GM23338 (cell line): ENCODE results near the gene DDI2. TPM values are rescaled to one million over a fixed set of nuclear protein-coding genes. Genes with fewer than 3 reads are reported as not detected.

ENCODE experiments used
- ATAC-seq: fragments of 200-7000 bp; cut with Tn5 transposase; 3 replicates; pipeline ENCODE4 v1.9.1; 2020
- DNase-seq: peaks from one replicate; pipeline ENCODE4 v3.0.0-alpha.2; 2015; ENCODE audit warnings: low spot score
- H2AFZ ChIP-seq: fragments of 200-600 bp; sonication (generic); 2 replicates; pipeline ENCODE4 v1.8.0; 2016; ENCODE audit warnings: antibody characterized with exemption, mild to moderate bottlenecking, moderate library complexity
- H3F3A ChIP-seq: fragments of 200-600 bp; sonication (generic); replicated peaks from 2 replicates; pipeline ENCODE4 v1.8.0; 2017; ENCODE audit warnings: antibody characterized with exemption, mixed run types, low read depth
- H3K27ac ChIP-seq: fragments of 200-600 bp; sonication (generic); 2 replicates; pipeline ENCODE4 v1.6.1; 2016; ENCODE audit warnings: low read depth
- H3K27me3 ChIP-seq: fragments of 200-600 bp; sonication (generic); 2 replicates; pipeline ENCODE4 v1.8.0; 2016; ENCODE audit warnings: mild to moderate bottlenecking, mixed run types, moderate library complexity; ENCODE audit not compliant: insufficient read depth
- H3K36me3 ChIP-seq: fragments of 200-600 bp; sonication (generic); 2 replicates; pipeline ENCODE4 v1.8.0; 2016; ENCODE audit warnings: mild to moderate bottlenecking; ENCODE audit not compliant: insufficient read depth
- H3K4me1 ChIP-seq: fragments of 200-600 bp; sonication (generic); 2 replicates; pipeline ENCODE4 v1.8.0; 2016; ENCODE audit warnings: mild to moderate bottlenecking, moderate library complexity; ENCODE audit not compliant: insufficient read depth
- H3K4me2 ChIP-seq: fragments of 200-600 bp; sonication (generic); 2 replicates; pipeline ENCODE4 v1.7.1; 2017; ENCODE audit warnings: mixed run types
- H3K4me3 ChIP-seq: fragments of 200-600 bp; sonication (generic); 2 replicates; pipeline ENCODE4 v1.6.1; 2016; ENCODE audit warnings: mixed run types
- H3K79me2 ChIP-seq: fragments of 200-600 bp; sonication (generic); replicated peaks from 2 replicates; pipeline ENCODE4 v1.8.0; 2017; ENCODE audit warnings: mild to moderate bottlenecking; ENCODE audit not compliant: insufficient read depth
- H3K9me2 ChIP-seq: fragments of 200-600 bp; sonication (generic); 2 replicates; pipeline ENCODE4 v1.8.0; 2017; ENCODE audit not compliant: insufficient read depth
- H4K20me1 ChIP-seq: fragments of 200-600 bp; sonication (generic); replicated peaks from 2 replicates; pipeline ENCODE4 v1.8.0; 2017; ENCODE audit warnings: mild to moderate bottlenecking; ENCODE audit not compliant: insufficient read depth
- H3K27ac Mint-ChIP-seq: 2 replicates; pipeline ENCODE4 v1.8.0; 2020; ENCODE audit warnings: inconsistent platforms, mild to moderate bottlenecking, moderate library complexity, mixed read lengths
- H3K27me3 Mint-ChIP-seq: 3 replicates; pipeline ENCODE4 v1.8.0; 2022; ENCODE audit warnings: low read depth, mild to moderate bottlenecking, moderate library complexity, mixed read lengths, inconsistent platforms; ENCODE audit not compliant: insufficient read depth, poor library complexity
- H3K36me3 Mint-ChIP-seq: 3 replicates; pipeline ENCODE4 v1.8.0; 2021; ENCODE audit warnings: low read depth, mild to moderate bottlenecking, inconsistent platforms, moderate library complexity, mixed read lengths
- H3K4me1 Mint-ChIP-seq: 3 replicates; pipeline ENCODE4 v1.8.0; 2020; ENCODE audit warnings: mild to moderate bottlenecking, inconsistent platforms, mixed read lengths
- H3K4me3 Mint-ChIP-seq: 3 replicates; pipeline ENCODE4 v1.8.0; 2021; ENCODE audit warnings: moderate library complexity, mild to moderate bottlenecking, inconsistent platforms, mixed read lengths
- H3K9me3 Mint-ChIP-seq: 3 replicates; pipeline ENCODE4 v1.8.0; 2020; ENCODE audit warnings: moderate library complexity, mild to moderate bottlenecking, inconsistent platforms, mixed read lengths
- CTCF ChIP-seq, 2 experiments: fragments of 200-600 bp in 1 of 2; sonication (generic) in 1 of 2; conservative IDR thresholded peaks; 2 replicates each; pipeline versions ENCODE4 v1.5.1 to v1.6.1; 2016 to 2017; ENCODE audit warnings: antibody characterized with exemption in 2 of 2, low read depth in 2 of 2, mild to moderate bottlenecking in 2 of 2, moderate library complexity in 1 of 2
- ETS1 ChIP-seq: IDR thresholded peaks from 2 replicates; pipeline ENCODE4 v1.6.1; 2016; ENCODE audit warnings: antibody characterized with exemption
- EZH2 ChIP-seq: fragments of 200-600 bp; sonication (generic); IDR thresholded peaks from one replicate; pipeline ENCODE4 v1.8.0; 2017; ENCODE audit warnings: antibody characterized with exemption, mild to moderate bottlenecking, low read depth; ENCODE audit not compliant: unreplicated experiment
- EZH2phosphoT487 ChIP-seq: fragments of 200-600 bp; sonication (generic); IDR thresholded peaks from one replicate; pipeline ENCODE4 v1.8.1; 2018; ENCODE audit warnings: antibody characterized with exemption; ENCODE audit not compliant: unreplicated experiment
- JUNB ChIP-seq: IDR thresholded peaks from one replicate; pipeline ENCODE4 v1.6.1; 2016; ENCODE audit warnings: antibody characterized with exemption; ENCODE audit not compliant: unreplicated experiment
- POLR2AphosphoS5 ChIP-seq: IDR thresholded peaks from 2 replicates; pipeline ENCODE4 v1.6.1; 2016; ENCODE audit warnings: antibody characterized with exemption, low read depth
- REST ChIP-seq: IDR thresholded peaks from one replicate; pipeline ENCODE4 v1.6.1; 2018; ENCODE audit warnings: antibody characterized with exemption; ENCODE audit not compliant: unreplicated experiment
- ZNF114 ChIP-seq: fragments of 250-450 bp; sonication (Bioruptor Pico); IDR thresholded peaks from 2 replicates; pipeline ENCODE4 v1.5.0; 2020; ENCODE audit warnings: mild to moderate bottlenecking, moderate library complexity
- ZNF462 ChIP-seq: fragments of 250-450 bp; sonication (Bioruptor Pico); IDR thresholded peaks from 2 replicates; pipeline ENCODE4 v1.5.0; 2020; ENCODE audit warnings: mild to moderate bottlenecking, moderate library complexity
- polyA plus RNA-seq: library from polyadenylated mRNA; unstranded; fragments of >200 nt; fragmentation: Nextera tagmentation; extraction: Ambion mirVana; gene quantifications from 2 replicates; pipeline ENCODE4 v1.2.1, GENCODE V29; 2016
- total RNA-seq: library from RNA; depleted of rRNA; stranded (reverse); fragments of >200 nt; shearing (Covaris generic); gene quantifications from 2 replicates; pipeline ENCODE4 v1.2.3, GENCODE V29; 2014

DDI2 gene
- total and polyA plus RNA-seq, 2 experiments from 2014 or later = 8.0 to 43.3 TPM

- Histone ChIP-seq H3K79me2 (peaks cover 57% of the 10 kb centered on the region), H3K9me2 (no peaks in the 10 kb centered on the region; the same call in 1 of the 2 replicates), H3K27ac (peak overlapping the region; percentile 17), H3F3A (peaks cover 4% of the 10 kb centered on the region; the same call in 1 of the 2 replicates), H3K4me3 (peak overlapping the region; percentile 98), H3K36me3 (peaks cover 5% of the 10 kb centered on the region; the same call in 1 of the 2 replicates), H4K20me1 (peaks cover 27% of the 10 kb centered on the region), H2AFZ (peak overlapping the region; percentile 49; the same call in 1 of the 2 replicates), H3K4me2 (peak overlapping the region; percentile 91), H3K27me3 (no peaks in the 10 kb centered on the region), H3K4me1 (peaks cover 17% of the 10 kb centered on the region; the same call in 1 of the 2 replicates)
- peak; percentile 57 for DNase-seq
- H3K36me3 Mint-ChIP-seq = peaks cover 8% of the 10 kb centered on the region; the same call in 2 of the 3 replicates
- peaks cover 13% of the 10 kb centered on the region for H3K27me3 Mint-ChIP-seq
- TF ChIP-seq POLR2AphosphoS5 = no peak
- TF ChIP-seq REST = no peak
- no peak for TF ChIP-seq ETS1
- no peak for TF ChIP-seq CTCF (conservative IDR thresholded peaks at IDR 0.05; ENCODE audit: low read depth in 2 of 2)
- no peak for TF ChIP-seq ZNF114 (CRISPR knock-in tag)
- no peak for TF ChIP-seq EZH2
- no peak for TF ChIP-seq EZH2phosphoT487
- TF ChIP-seq ZNF462 = no peak
- no peak for TF ChIP-seq JUNB
- H3K4me3 Mint-ChIP-seq = peak overlapping the region; percentile 98
- peak overlapping the region; percentile 94 for H3K27ac Mint-ChIP-seq
- ATAC-seq = no peak
- peaks cover 23% of the 10 kb centered on the region for H3K4me1 Mint-ChIP-seq
- no peaks in the 10 kb centered on the region for H3K9me3 Mint-ChIP-seq
Measured at GRCh38 chr1:15618077-15618654, 908 bp downstream of the DDI2 start.
